ENCODE measurements around the gene TBC1D5. TPM values are rescaled to one million over a fixed set of nuclear protein-coding genes. Genes with fewer than 3 reads are reported as not detected.

Gene TBC1D5
- total and polyA plus RNA-seq, 2 experiments from 2014 or later, result 31.0 to 69.9 TPM

DNA sequence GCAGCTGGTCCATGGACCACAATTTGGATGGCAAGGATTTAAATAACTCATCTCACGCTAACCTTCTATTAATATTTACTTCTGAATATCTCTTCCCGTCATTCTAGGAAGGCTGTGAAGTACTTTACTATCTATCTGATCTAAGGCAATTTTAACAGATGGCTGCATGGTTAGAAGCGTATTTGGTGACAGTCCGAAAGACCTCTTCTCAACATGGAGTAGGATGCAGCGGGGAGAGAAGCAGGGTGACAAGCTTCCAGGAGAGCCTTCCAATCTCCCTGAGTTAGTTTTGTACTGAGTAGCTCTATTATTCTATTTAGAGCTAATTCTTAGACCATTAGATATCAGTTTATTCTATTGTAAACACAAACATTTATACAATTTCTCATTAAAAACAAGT lies 548.3 kb downstream of the TBC1D5 start:
- DNase-seq, result no peak
- Histone ChIP-seq H3K4me2 (ENCODE audit: unreplicated experiment) (no peak overlapping the region), H3K9ac (no peak overlapping the region), H2AFZ (no peak overlapping the region), H3K4me3 (no peak overlapping the region), H3F3A (ENCODE audit: insufficient read depth) (no peaks in the 10 kb centered on the region), H3K27me3 (replicated peaks; ENCODE audit: insufficient read depth) (no peaks in the 10 kb centered on the region), H3K4me1 (ENCODE audit: insufficient read depth) (peaks cover 13% of the 10 kb centered on the region), H3K9me3 (ENCODE audit: low read depth) (no peaks in the 10 kb centered on the region), H3K9me2 (ENCODE audit: insufficient read depth) (no peaks in the 10 kb centered on the region), H4K20me1 (ENCODE audit: insufficient read depth) (no peaks in the 10 kb centered on the region), H3K79me2 (ENCODE audit: insufficient read depth) (no peaks in the 10 kb centered on the region), H3K27ac (no peak overlapping the region), H3K36me3 (ENCODE audit: low read depth) (no peaks in the 10 kb centered on the region)
- no peak for TF ChIP-seq EZH2 (IDR thresholded peaks at IDR 0.05; ENCODE audit: insufficient read depth, poor library complexity, severe bottlenecking)
- 95 to 97% methylated on average over 5 of the region's 5 CpGs for WGBS, 2 experiments (ENCODE audit: low coverage in 1 of 2, low lambda C conversion rate in 2 of 2, missing lambda C conversion rate in 2 of 2)
- in situ Hi-C loops (cut with MboI), result no loop called here

DNA sequence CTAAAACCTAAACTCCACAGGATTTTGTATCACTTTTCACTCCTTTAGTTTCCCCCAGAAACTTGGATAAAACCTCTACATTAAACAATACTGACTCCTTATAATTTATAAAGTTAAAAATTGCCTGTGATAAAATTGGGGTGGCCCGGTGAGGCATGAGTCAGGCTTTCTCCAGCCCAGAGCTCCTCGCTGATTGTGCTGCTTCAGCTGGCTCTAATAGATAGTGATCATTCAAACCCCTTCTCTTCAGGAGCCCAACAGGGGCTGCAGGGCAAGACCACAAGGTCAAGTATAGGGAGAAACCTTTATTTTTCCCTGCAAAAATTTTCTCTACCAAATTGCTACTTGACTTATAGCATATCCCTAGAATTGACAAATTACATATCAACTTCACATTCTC lies 549.4 kb downstream of the TBC1D5 start:
- WGBS, 2 experiments (ENCODE audit: low coverage in 1 of 2, low lambda C conversion rate in 2 of 2, missing lambda C conversion rate in 2 of 2), result 76 to 85% methylated on average over 2 of the region's 2 CpGs
- Histone ChIP-seq H3K36me3 (ENCODE audit: low read depth) (no peaks in the 10 kb centered on the region), H3K79me2 (ENCODE audit: insufficient read depth) (no peaks in the 10 kb centered on the region), H3K27me3 (replicated peaks; ENCODE audit: insufficient read depth) (no peaks in the 10 kb centered on the region), H3K4me2 (ENCODE audit: unreplicated experiment) (no peak overlapping the region), H3K9me3 (ENCODE audit: low read depth) (no peaks in the 10 kb centered on the region), H4K20me1 (ENCODE audit: insufficient read depth) (no peaks in the 10 kb centered on the region), H2AFZ (no peak overlapping the region), H3K4me1 (ENCODE audit: insufficient read depth) (peaks cover 13% of the 10 kb centered on the region), H3F3A (ENCODE audit: insufficient read depth) (no peaks in the 10 kb centered on the region), H3K9ac (no peak overlapping the region), H3K9me2 (ENCODE audit: insufficient read depth) (no peaks in the 10 kb centered on the region), H3K27ac (no peak overlapping the region), H3K4me3 (no peak overlapping the region)
- TF ChIP-seq EZH2 (IDR thresholded peaks at IDR 0.05; ENCODE audit: insufficient read depth, poor library complexity, severe bottlenecking) (no peak), EZH2phosphoT487 (IDR thresholded peaks at IDR 0.05; ENCODE audit: insufficient read depth, low read depth) (no peak)
- in situ Hi-C loops (cut with MboI), result no loop called here
- no peak for DNase-seq

DNA sequence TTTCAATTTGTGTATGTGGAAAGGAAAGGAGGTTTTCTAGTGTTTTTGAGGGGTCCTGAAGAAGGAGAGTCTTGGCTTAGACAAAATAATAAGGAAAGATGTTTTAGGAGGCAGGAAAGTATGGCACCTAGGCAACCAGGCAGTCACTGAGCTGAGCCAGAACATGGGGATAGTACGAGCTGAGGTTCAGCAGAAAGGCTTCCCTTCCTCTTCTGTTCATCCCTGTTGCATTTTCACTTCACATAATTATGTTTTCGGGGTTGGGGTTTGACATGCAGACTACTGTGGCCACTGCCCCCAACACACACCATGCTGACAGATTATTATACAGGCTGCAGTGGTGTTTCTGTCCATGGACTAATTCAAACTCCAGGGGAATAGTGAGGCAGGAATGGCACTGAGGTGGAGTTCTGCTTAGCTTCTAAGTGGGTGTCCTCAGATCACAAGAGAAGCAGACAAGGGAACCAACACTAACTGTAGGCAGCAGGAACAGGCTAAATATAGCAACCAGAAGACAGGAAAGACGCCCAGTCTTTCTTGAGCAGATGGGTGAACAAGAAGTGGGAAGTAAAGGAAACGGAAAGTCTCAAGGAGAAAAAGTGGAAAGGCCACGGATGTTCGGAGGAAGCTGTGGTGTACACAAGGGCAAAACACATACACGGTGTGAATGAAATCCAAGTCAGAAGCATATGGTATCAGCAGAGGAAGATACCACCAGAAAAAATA lies 551.9 kb downstream of the TBC1D5 start:
- TF ChIP-seq EZH2phosphoT487 (IDR thresholded peaks at IDR 0.05; ENCODE audit: insufficient read depth, low read depth), result no peak
- no peak for TF ChIP-seq EZH2 (IDR thresholded peaks at IDR 0.05; ENCODE audit: insufficient read depth, poor library complexity, severe bottlenecking)
- in situ Hi-C loops (cut with MboI), result no loop called here
- whole genome bisulfite sequencing, 2 experiments (ENCODE audit: low coverage in 1 of 2, low lambda C conversion rate in 2 of 2, missing lambda C conversion rate in 2 of 2), result 91 to 93% methylated on average over 7 of the region's 7 CpGs
- Histone ChIP-seq H3K36me3 (ENCODE audit: low read depth) (no peaks in the 10 kb centered on the region), H3K9me2 (ENCODE audit: insufficient read depth) (no peaks in the 10 kb centered on the region), H3K27me3 (replicated peaks; ENCODE audit: insufficient read depth) (no peaks in the 10 kb centered on the region), H3K9ac (no peak overlapping the region), H3K4me3 (no peak overlapping the region), H3K9me3 (ENCODE audit: low read depth) (no peaks in the 10 kb centered on the region), H3K79me2 (ENCODE audit: insufficient read depth) (no peaks in the 10 kb centered on the region), H3F3A (ENCODE audit: insufficient read depth) (no peaks in the 10 kb centered on the region), H3K27ac (no peak overlapping the region), H4K20me1 (ENCODE audit: insufficient read depth) (no peaks in the 10 kb centered on the region), H2AFZ (no peak overlapping the region), H3K4me1 (ENCODE audit: insufficient read depth) (peaks cover 6% of the 10 kb centered on the region), H3K4me2 (ENCODE audit: unreplicated experiment) (no peak overlapping the region)
- DNase-seq, result no peak

DNA sequence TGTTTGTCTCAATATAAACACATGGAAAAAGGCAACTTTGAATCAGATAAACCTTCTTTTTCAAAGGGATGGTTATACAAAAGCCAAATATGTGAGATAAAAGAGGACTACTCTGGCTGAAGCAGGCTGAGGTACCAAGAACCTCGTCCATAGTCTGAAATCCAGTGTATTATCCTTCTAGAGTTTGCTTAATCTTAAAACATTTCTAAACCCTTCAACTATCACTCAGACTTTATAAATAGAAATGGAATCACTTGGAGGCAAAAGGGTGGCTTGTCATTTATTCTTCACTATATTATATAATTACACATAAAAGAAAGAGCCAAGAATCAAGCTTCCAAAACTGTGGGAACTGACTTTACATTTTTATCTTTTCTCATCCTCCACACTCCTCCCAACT lies 554.1 kb downstream of the TBC1D5 start:
- no peak for DNase-seq
- Histone ChIP-seq H3K9me3 (ENCODE audit: low read depth) (no peaks in the 10 kb centered on the region), H3K27me3 (replicated peaks; ENCODE audit: insufficient read depth) (no peaks in the 10 kb centered on the region), H3K4me2 (ENCODE audit: unreplicated experiment) (no peak overlapping the region), H3K9me2 (ENCODE audit: insufficient read depth) (no peaks in the 10 kb centered on the region), H3K4me1 (ENCODE audit: insufficient read depth) (peaks cover 8% of the 10 kb centered on the region), H3K4me3 (no peak overlapping the region), H3K27ac (no peak overlapping the region), H3K36me3 (ENCODE audit: low read depth) (no peaks in the 10 kb centered on the region), H3K9ac (no peak overlapping the region), H3F3A (ENCODE audit: insufficient read depth) (no peaks in the 10 kb centered on the region), H4K20me1 (ENCODE audit: insufficient read depth) (no peaks in the 10 kb centered on the region), H2AFZ (no peak overlapping the region), H3K79me2 (ENCODE audit: insufficient read depth) (no peaks in the 10 kb centered on the region)
- 100% methylated on average over 1 of the region's 1 CpG for WGBS, 2 experiments (ENCODE audit: low coverage in 1 of 2, low lambda C conversion rate in 2 of 2, missing lambda C conversion rate in 2 of 2)
- in situ Hi-C loops (cut with MboI), result no loop called here
- TF ChIP-seq EZH2phosphoT487 (IDR thresholded peaks at IDR 0.05; ENCODE audit: insufficient read depth, low read depth), result no peak
- TF ChIP-seq EZH2 (IDR thresholded peaks at IDR 0.05; ENCODE audit: insufficient read depth, poor library complexity, severe bottlenecking), result no peak

Measured in GM23248 (cell line).